Fibroblast of skin of left biceps (primary cell): ENCODE measurements around the gene CMYA5.
A peak's percentile ranks its signal among the peaks of the same experiment; 100 is the strongest.
"Not testable (repeated sequence)": the region's sequence is repeated elsewhere in the genome, so short reads cannot be mapped to it uniquely, and the experiment has no call there.

Experiments used
- DNase-seq, 2 experiments: peaks; one replicate each; pipeline ENCODE4 v3.0.0-alpha.2; 2013; ENCODE audit warnings: low read depth in 2 of 2

Gene CMYA5

GRCh38 chr5:79702606-79703380, 13.2 kb downstream of the CMYA5 start:
- DNase-seq, result no peak

- DNase-seq, result no peak
These were observed 13.7 kb downstream of the CMYA5 start for GRCh38 chr5:79703381-79703645.

GRCh38 chr5:79704553-79704952, 14.9 kb downstream of the CMYA5 start:
- no peak for DNase-seq

- DNase-seq, result no peak
These were observed 16.0 kb downstream of the CMYA5 start for GRCh38 chr5:79705632-79706031.

- not testable (repeated sequence) for DNase-seq
These were observed 16.7 kb downstream of the CMYA5 start for GRCh38 chr5:79706317-79706716.

GRCh38 chr5:79707535-79707934, 17.9 kb downstream of the CMYA5 start:
- no peak for DNase-seq

- DNase-seq, result no peak
These were observed 23.1 kb downstream of the CMYA5 start for GRCh38 chr5:79712741-79713140.

- DNase-seq, result no peak
These were observed 24.1 kb downstream of the CMYA5 start for GRCh38 chr5:79713727-79714126.

GRCh38 chr5:79716839-79717238, 27.2 kb downstream of the CMYA5 start:
- DNase-seq, result no peak

GRCh38 chr5:79720096-79720495, 30.5 kb downstream of the CMYA5 start:
- no peak for DNase-seq

- peak in 1 of 2 experiments; percentile 13 for DNase-seq
These were observed 38.1 kb downstream of the CMYA5 start for GRCh38 chr5:79727451-79728355.

- no peak for DNase-seq
These were observed 38.8 kb downstream of the CMYA5 start for GRCh38 chr5:79728396-79728795.

- no peak for DNase-seq
These were observed 40.0 kb downstream of the CMYA5 start for GRCh38 chr5:79729679-79730078.

GRCh38 chr5:79730564-79730963, 40.9 kb downstream of the CMYA5 start:
- DNase-seq, result no peak

GRCh38 chr5:79731775-79732174, 42.1 kb downstream of the CMYA5 start:
- DNase-seq, result no peak

- no peak for DNase-seq
These were observed 47.2 kb downstream of the CMYA5 start for GRCh38 chr5:79736528-79737514.

GRCh38 chr5:79738349-79738748, 48.7 kb downstream of the CMYA5 start:
- no peak for DNase-seq

GRCh38 chr5:79742549-79743136, 53.0 kb downstream of the CMYA5 start:
- DNase-seq, result no peak

GRCh38 chr5:79743846-79744605, 54.4 kb downstream of the CMYA5 start:
- no peak for DNase-seq

GRCh38 chr5:79745255-79745654, 55.6 kb downstream of the CMYA5 start:
- no peak for DNase-seq
